NCI-H146 (cell line): ENCODE results near the gene BIRC5.
A peak's percentile ranks its signal among the peaks of the same experiment; 100 is the strongest.
"Not testable (repeated sequence)": the region's sequence is repeated elsewhere in the genome, so short reads cannot be mapped to it uniquely, and the experiment has no call there.

Experiments
- DNase-seq: peaks from one replicate; lab custom pipeline; 2025; lab: John Stamatoyannopoulos, UW

BIRC5 gene

GRCh38 chr17:78225088-78225865 is 11.2 kb downstream of the BIRC5 start:
- DNase-seq: no peak

GRCh38 chr17:78226055-78226758 is 12.2 kb downstream of the BIRC5 start:
- DNase-seq: no peak

- DNase-seq: no peak
Measured at GRCh38 chr17:78226759-78227454, 12.9 kb downstream of the BIRC5 start.

- DNase-seq: no peak
Measured at GRCh38 chr17:78227455-78227916, 13.4 kb downstream of the BIRC5 start.

GRCh38 chr17:78228176-78228575 is 14.1 kb downstream of the BIRC5 start:
- no peak for DNase-seq

GRCh38 chr17:78230252-78230962 is 16.4 kb downstream of the BIRC5 start:
- DNase-seq: no peak

GRCh38 chr17:78230996-78231935 is 17.2 kb downstream of the BIRC5 start, which contains the start of gene TMEM235:
Gene TMEM235 (plus strand): TSS chr17:78231631. CDS start chr17:78232024, 393 bp downstream.
- peak; percentile 20 for DNase-seq

- DNase-seq: peak; percentile 20
Measured at GRCh38 chr17:78231991-78232858, 18.2 kb downstream of the BIRC5 start.

- DNase-seq: no peak
Measured at GRCh38 chr17:78232859-78233173, 18.8 kb downstream of the BIRC5 start.

GRCh38 chr17:78233678-78234077 is 19.6 kb downstream of the BIRC5 start:
- DNase-seq: no peak

- no peak for DNase-seq
Measured at GRCh38 chr17:78234261-78234865, 20.3 kb downstream of the BIRC5 start.

- DNase-seq: not testable (repeated sequence)
Measured at GRCh38 chr17:78235022-78235421, 21.0 kb downstream of the BIRC5 start.

GRCh38 chr17:78235885-78236284 is 21.8 kb downstream of the BIRC5 start:
- no peak for DNase-seq

- no peak for DNase-seq
Measured at GRCh38 chr17:78236362-78237127, 22.5 kb downstream of the BIRC5 start.

- DNase-seq: no peak
Measured at GRCh38 chr17:78237401-78238012, 23.5 kb downstream of the BIRC5 start.

- no peak for DNase-seq
Measured at GRCh38 chr17:78238823-78239488, 24.9 kb downstream of the BIRC5 start.

- DNase-seq: no peak
Measured at GRCh38 chr17:78239489-78239931, 25.5 kb downstream of the BIRC5 start.
